IMR-90 (cell line): ENCODE measurements around the gene CSTB. TPM values are rescaled to one million over a fixed set of nuclear protein-coding genes. Genes with fewer than 3 reads are reported as not detected.

Experiments
- ATAC-seq: fragments of 200-7000 bp; cut with Tn5 transposase; 2 replicates; pipeline ENCODE4 v1.9.1; 2020; ENCODE audit warnings: low read depth, mild to moderate bottlenecking, moderate library complexity
- BruUV-seq: library from RNA; stranded (reverse); fragments of 400-500 nt; replicated peaks from 2 replicates; lab custom pipeline; 2021; lab: Mats Ljungman, UMichigan
- CTCF ChIA-PET: fragments of 300-600 bp; formaldehyde crosslinking; extraction: SDS; loops from one replicate; lab custom pipeline; 2021; ENCODE audit warnings: antibody characterized with exemption; lab: Yijun Ruan, JAX
- POLR2A ChIA-PET: fragments of 300-600 bp; sonication (Branson Sonifier 250); formaldehyde crosslinking; loops from one replicate; lab custom pipeline; 2022; ENCODE audit warnings: antibody characterized with exemption; ENCODE audit not compliant: unreplicated experiment; lab: Charles Lee
- DNase-seq: peaks from one replicate; pipeline ENCODE4 v3.0.0; 2013
- H2AFZ ChIP-seq: replicated peaks from 2 replicates; pipeline ENCODE3; 2013; ENCODE audit warnings: low read length, mild to moderate bottlenecking; ENCODE audit not compliant: poor library complexity
- H2AK5ac ChIP-seq: 2 replicates; pipeline ENCODE4 v1.6.1; 2013; ENCODE audit warnings: low read depth, low read length, inconsistent platforms
- H2AK9ac ChIP-seq: replicated peaks from 2 replicates; pipeline ENCODE3; 2013; ENCODE audit warnings: mild to moderate bottlenecking, low read depth, low read length, moderate library complexity; ENCODE audit not compliant: poor library complexity
- H2BK120ac ChIP-seq: 2 replicates; pipeline ENCODE4 v1.6.1; 2013; ENCODE audit warnings: low read depth, low read length, inconsistent platforms
- H2BK15ac ChIP-seq: 3 replicates; pipeline ENCODE4 v1.6.1; 2013; ENCODE audit warnings: low read depth, low read length, inconsistent platforms
- H2BK20ac ChIP-seq: 2 replicates; pipeline ENCODE4 v1.6.1; 2013; ENCODE audit warnings: low read depth, mild to moderate bottlenecking, inconsistent platforms, low read length, moderate library complexity
- H2BK5ac ChIP-seq: 2 replicates; pipeline ENCODE4 v1.6.1; 2013; ENCODE audit warnings: mild to moderate bottlenecking, low read depth, low read length, inconsistent platforms; ENCODE audit not compliant: poor library complexity, severe bottlenecking
- H3K14ac ChIP-seq: replicated peaks from 2 replicates; pipeline ENCODE4 v1.6.1; 2013; ENCODE audit warnings: low read depth, low read length, inconsistent platforms
- H3K18ac ChIP-seq: 2 replicates; pipeline ENCODE4 v1.6.1; 2013; ENCODE audit warnings: low read depth, low read length, control low read depth
- H3K23ac ChIP-seq: 2 replicates; pipeline ENCODE4 v1.6.1; 2013; ENCODE audit warnings: low read depth, low read length, inconsistent platforms
- H3K27ac ChIP-seq: 2 replicates; pipeline ENCODE4 v1.5.1; 2013; ENCODE audit warnings: mild to moderate bottlenecking, control low read depth, low read length; ENCODE audit not compliant: insufficient read depth
- H3K27me3 ChIP-seq: 2 replicates; pipeline ENCODE4 v1.6.1; 2013; ENCODE audit warnings: low read length; ENCODE audit not compliant: control insufficient read depth, insufficient read depth
- H3K36me3 ChIP-seq: 2 replicates; pipeline ENCODE4 v1.6.1; 2013; ENCODE audit warnings: low read length, mixed read lengths; ENCODE audit not compliant: control insufficient read depth, insufficient read depth
- H3K4ac ChIP-seq: 2 replicates; pipeline ENCODE4 v1.6.1; 2013; ENCODE audit warnings: low read depth, low read length, inconsistent platforms
- H3K4me1 ChIP-seq: 2 replicates; pipeline ENCODE4 v1.6.1; 2013; ENCODE audit warnings: low read length, mixed read lengths; ENCODE audit not compliant: control insufficient read depth, insufficient read depth
- H3K4me2 ChIP-seq: 2 replicates; pipeline ENCODE4 v1.6.1; 2013; ENCODE audit warnings: low read depth, mild to moderate bottlenecking, control low read depth, low read length, moderate library complexity
- H3K4me3 ChIP-seq: 2 replicates; pipeline ENCODE4 v1.5.1; 2013; ENCODE audit warnings: low read depth, mild to moderate bottlenecking, control low read depth, low read length, moderate library complexity; ENCODE audit not compliant: insufficient read depth
- H3K56ac ChIP-seq: 2 replicates; pipeline ENCODE4 v1.6.1; 2013; ENCODE audit warnings: low read length, inconsistent platforms; ENCODE audit not compliant: insufficient read depth; ENCODE audit errors: extremely low read depth
- H3K79me1 ChIP-seq, 2 experiments: 2 replicates each; pipeline ENCODE4 v1.6.1; 2013; ENCODE audit warnings: low read length in 2 of 2, inconsistent platforms in 1 of 2, low read depth in 1 of 2
- H3K9ac ChIP-seq: 2 replicates; pipeline ENCODE4 v1.6.1; 2013; ENCODE audit warnings: low read depth, low read length, control low read depth
- H3K9me1 ChIP-seq: 2 replicates; pipeline ENCODE4 v1.6.1; 2013; ENCODE audit warnings: low read length, inconsistent platforms; ENCODE audit not compliant: insufficient read depth
- H3K9me3 ChIP-seq: 2 replicates; pipeline ENCODE4 v1.6.1; 2013; ENCODE audit warnings: low read length; ENCODE audit not compliant: control insufficient read depth, insufficient read depth
- H4K20me1 ChIP-seq: 2 replicates; pipeline ENCODE4 v1.6.1; 2013; ENCODE audit warnings: low read length, inconsistent platforms; ENCODE audit not compliant: insufficient read depth
- H4K5ac ChIP-seq: 2 replicates; pipeline ENCODE4 v1.6.1; 2013; ENCODE audit warnings: mild to moderate bottlenecking, low read depth, low read length, control low read depth
- H4K8ac ChIP-seq, 2 experiments: 2 replicates each; pipeline ENCODE4 v1.6.1; 2013; ENCODE audit warnings: low read depth in 2 of 2, low read length in 2 of 2, control low read depth in 1 of 2, inconsistent platforms in 1 of 2
- H4K91ac ChIP-seq: 2 replicates; pipeline ENCODE4 v1.6.1; 2013; ENCODE audit warnings: low read depth, low read length, inconsistent platforms; ENCODE audit not compliant: insufficient read depth
- CHD1 ChIP-seq: IDR thresholded peaks from 2 replicates; pipeline ENCODE4 v1.6.1; 2012; ENCODE audit warnings: low read depth, low read length, improper control_type of control experiment
- FOS ChIP-seq: fragments of 150-350 bp; IDR thresholded peaks from 2 replicates; pipeline ENCODE4 v1.6.1; 2016; ENCODE audit warnings: low read depth, low read length
- MAFK ChIP-seq: IDR thresholded peaks from 2 replicates; pipeline ENCODE4 v1.6.1; 2012; ENCODE audit warnings: low read depth, low read length, improper control_type of control experiment
- MAZ ChIP-seq: IDR thresholded peaks from 2 replicates; pipeline ENCODE4 v1.6.1; 2012; ENCODE audit warnings: low read depth, mild to moderate bottlenecking, low read length, improper control_type of control experiment, moderate library complexity, borderline replicate concordance
- NFE2L2 ChIP-seq: fragments of 150-350 bp; IDR thresholded peaks from 2 replicates; pipeline ENCODE4 v1.6.1; 2016; ENCODE audit warnings: low read depth, mild to moderate bottlenecking, low read length
- POLR2A ChIP-seq: IDR thresholded peaks from 2 replicates; pipeline ENCODE4 v1.6.1; 2012; ENCODE audit warnings: mild to moderate bottlenecking, low read depth, low read length
- RFX5 ChIP-seq: IDR thresholded peaks from 2 replicates; pipeline ENCODE4 v1.8.0; 2012; ENCODE audit warnings: low read depth, mild to moderate bottlenecking, low read length, moderate library complexity
- SMC3 ChIP-seq: fragments of 150-350 bp; IDR thresholded peaks from 2 replicates; pipeline ENCODE4 v1.6.1; 2016; ENCODE audit warnings: low read depth, mild to moderate bottlenecking, antibody characterized with exemption, low read length, moderate library complexity
- WGBS, 2 experiments: methylation state at CpG; one replicate each; pipeline versions ENCODE4 v1.1.5 to v1.1.7; 2013; ENCODE audit warnings: missing lambda C conversion rate in 2 of 2; ENCODE audit not compliant: insufficient read length in 1 of 2; ENCODE audit errors: extremely low coverage in 2 of 2; 5-methylcytosine and 5-hydroxymethylcytosine counted together
- dilution Hi-C: fragments of 300-500 bp; cut with HindIII; formaldehyde crosslinking; loops from one replicate; pipeline ENCODE4 v1.14.3; 2018; ENCODE audit warnings: low sequenced_read_pairs; ENCODE audit not compliant: unreplicated experiment
- in situ Hi-C: fragments of 300-500 bp; cut with MboI; formaldehyde crosslinking; loops from 3 replicates; pipeline ENCODE4 v1.14.3; 2019; ENCODE audit warnings: low sequenced_read_pairs, inconsistent platforms, mixed read lengths
- intact Hi-C: fragments of 100-400 bp; cut with micrococcal nuclease; formaldehyde crosslinking; loops from 2 replicates; pipeline ENCODE4 v1.10.0; 2022
- polyA plus RNA-seq, 3 experiments: library from polyadenylated mRNA; depleted of rRNA; stranded (reverse); fragments of >200 nt; gene quantifications; 2 replicates each; pipeline ENCODE4 v1.2.3, GENCODE V29; 2012; ENCODE audit warnings: low replicate concordance in 1 of 3
- total RNA-seq: library from RNA; depleted of rRNA; stranded (reverse); fragments of >200 nt; gene quantifications from 2 replicates; pipeline ENCODE4 v1.2.3, GENCODE V29; 2012

Gene CSTB
- total and polyA plus RNA-seq, 2 of the 4 experiments (the other 2 are of a cell fraction) = 6.1 to 71.7 TPM

GRCh38 chr21:43739621-43740435 is 36.3 kb downstream of the CSTB start:
- POLR2A ChIA-PET = no interaction called here
- H2BK15ac ChIP-seq = no peak overlapping the region
- BruUV-seq = no TSS peak
- H3K14ac ChIP-seq = no peak overlapping the region
- no peak overlapping the region for H4K91ac ChIP-seq
- H3K9ac ChIP-seq = no peak overlapping the region
- peaks cover 18 to 75% of the 10 kb centered on the region in 2 experiments for H3K79me1 ChIP-seq
- peaks cover 5% of the 10 kb centered on the region for H3K4me1 ChIP-seq
- H3K4me2 ChIP-seq = no peak overlapping the region
- H3K18ac ChIP-seq = no peak overlapping the region
- H3K56ac ChIP-seq = no peak overlapping the region
- H3K27ac ChIP-seq = no peak overlapping the region
- DNase-seq = no peak
- CTCF ChIA-PET = no interaction called here
- no peak overlapping the region for H2AFZ ChIP-seq
- H4K5ac ChIP-seq = no peak overlapping the region
- H3K27me3 ChIP-seq = no peaks in the 10 kb centered on the region
- no peak overlapping the region for H2BK20ac ChIP-seq
- H3K4me3 ChIP-seq = no peak overlapping the region
- no peak overlapping the region for H3K23ac ChIP-seq
- no peak overlapping the region for H2BK120ac ChIP-seq
- WGBS, 2 experiments = 92% methylated on average over 7 of the region's 25 CpGs; no CpG with 5 or more reads in 1 of the 2 experiments
- no peak overlapping the region for H3K4ac ChIP-seq
- H4K8ac ChIP-seq = no peak overlapping the region
- in situ Hi-C loops (no loop called here), dilution Hi-C loops (no loop called here), intact Hi-C loops (no loop called here)
- H3K9me3 ChIP-seq = no peaks in the 10 kb centered on the region
- peaks cover 35% of the 10 kb centered on the region for H3K36me3 ChIP-seq
- no peak overlapping the region for H2AK5ac ChIP-seq
- no peak overlapping the region for H2BK5ac ChIP-seq
- TF ChIP-seq SMC3 (no peak), POLR2A (no peak), NFE2L2 (no peak), FOS (no peak), MAZ (no peak), CHD1 (no peak), MAFK (no peak), RFX5 (no peak)
- ATAC-seq = no peak
- peaks cover 10% of the 10 kb centered on the region; the same call in 1 of the 2 replicates for H3K9me1 ChIP-seq
- H2AK9ac ChIP-seq = no peak overlapping the region
- H4K20me1 ChIP-seq = peaks cover 59% of the 10 kb centered on the region
